Activated CD4-positive, alpha-beta T cell treated with anti-CD3 and anti-CD28 coated beads, Interleukin-2, amount 50 U/mL, for 1 hour (primary cell): ENCODE data around the gene TTLL11.

ENCODE experiments used
- DNase-seq: peaks from one replicate; pipeline ENCODE4 v3.0.0-alpha.2; 2020

The TTLL11 gene

DNA sequence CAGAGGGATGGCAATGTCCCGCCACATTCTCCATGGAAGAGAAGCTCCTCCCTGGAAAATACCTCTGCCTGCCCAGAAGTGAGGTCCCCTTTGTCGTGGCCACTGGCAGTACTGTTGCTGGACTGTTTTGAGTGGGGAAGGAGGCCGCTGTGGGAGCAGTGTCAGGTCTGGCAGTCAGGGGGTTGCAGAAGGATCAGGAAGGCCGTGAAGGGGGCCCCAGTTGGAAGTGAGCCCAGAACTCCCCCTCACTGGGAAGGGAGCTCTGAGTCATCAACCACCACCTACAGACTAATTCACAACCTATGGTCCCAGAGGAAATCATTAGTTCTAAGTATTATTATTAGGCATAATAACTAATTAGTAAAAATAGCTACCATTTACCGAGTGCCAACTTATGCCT is 200.4 kb downstream of the TTLL11 start:
- no peak for DNase-seq

DNA sequence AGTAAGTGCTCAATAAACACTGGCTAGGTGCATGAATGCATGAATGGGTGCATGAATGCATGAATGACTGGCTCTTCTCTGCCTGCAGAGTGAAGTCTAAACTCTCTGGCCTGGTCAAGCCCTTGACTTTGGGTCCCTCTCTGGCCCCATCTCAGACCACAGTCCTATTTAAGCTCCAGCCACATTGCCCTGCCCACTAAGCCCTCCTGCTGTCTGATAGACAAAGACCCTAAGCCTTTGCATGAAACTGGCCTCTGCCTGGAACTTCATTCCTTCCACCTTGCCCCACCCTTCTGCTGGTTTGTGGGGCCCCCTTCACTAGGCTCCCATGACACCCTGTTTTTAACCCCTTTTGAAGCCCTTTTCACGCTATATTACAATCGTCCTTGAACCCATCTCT is 202.4 kb downstream of the TTLL11 start:
- no peak for DNase-seq

- no peak for DNase-seq
Measured at GRCh38 chr9:121889990-121890563, 203.0 kb downstream of the TTLL11 start.

- no peak for DNase-seq
Measured at GRCh38 chr9:121888438-121888775, 204.7 kb downstream of the TTLL11 start.

GRCh38 chr9:121887553-121888437 is 205.3 kb downstream of the TTLL11 start:
- no peak for DNase-seq

- no peak for DNase-seq
Measured at GRCh38 chr9:121886759-121887485, 206.2 kb downstream of the TTLL11 start.

- DNase-seq: no peak
Measured at GRCh38 chr9:121885345-121885901, 207.7 kb downstream of the TTLL11 start.

GRCh38 chr9:121884057-121884541 is 209.0 kb downstream of the TTLL11 start:
- DNase-seq: no peak

DNA sequence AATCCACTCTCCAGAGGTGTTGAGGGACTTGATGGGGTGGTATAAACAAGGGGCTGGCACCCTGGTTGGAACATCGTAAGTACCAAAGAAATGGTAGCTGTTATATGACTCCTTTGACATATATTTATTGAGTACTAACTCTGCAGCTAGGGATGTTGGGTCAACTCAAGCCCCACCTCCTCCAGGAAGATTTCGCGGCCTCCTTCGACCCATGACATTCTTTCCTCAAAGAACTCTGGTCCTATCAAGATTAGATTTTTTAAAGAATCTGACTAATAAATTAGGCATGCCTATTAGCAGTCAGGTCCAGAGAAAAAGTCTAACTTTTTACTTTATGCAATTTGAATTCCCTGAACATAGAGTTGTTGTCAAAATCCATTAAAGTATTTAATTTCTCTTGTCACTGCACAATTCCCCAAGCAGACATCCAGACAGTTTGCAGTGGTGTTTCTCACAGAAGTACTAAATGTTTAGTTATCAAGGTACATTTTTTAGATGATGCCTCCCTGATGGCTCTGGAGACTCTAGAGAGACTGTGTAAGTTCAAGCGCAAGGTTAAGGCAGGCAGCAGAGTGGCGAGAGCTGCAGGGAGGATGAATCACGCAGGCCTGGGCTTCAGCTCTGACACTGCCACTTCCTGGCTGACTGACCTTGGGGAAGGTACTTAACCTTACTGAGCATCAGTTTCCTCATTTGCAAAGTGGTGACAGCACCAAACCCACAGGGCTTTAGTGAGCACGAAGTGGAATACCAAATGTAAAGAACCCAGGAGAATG is 209.6 kb downstream of the TTLL11 start:
- DNase-seq: no peak

GRCh38 chr9:121881920-121882500 is 211.1 kb downstream of the TTLL11 start:
- DNase-seq: no peak

- no peak for DNase-seq
Measured at GRCh38 chr9:121880343-121880898, 212.7 kb downstream of the TTLL11 start.

- no peak for DNase-seq
Measured at GRCh38 chr9:121878271-121878822, 214.8 kb downstream of the TTLL11 start.

GRCh38 chr9:121876658-121877271 is 216.3 kb downstream of the TTLL11 start:
- no peak for DNase-seq

GRCh38 chr9:121876255-121876654 is 216.9 kb downstream of the TTLL11 start:
- DNase-seq: no peak

GRCh38 chr9:121874524-121874923 is 218.6 kb downstream of the TTLL11 start:
- DNase-seq: no peak

DNA sequence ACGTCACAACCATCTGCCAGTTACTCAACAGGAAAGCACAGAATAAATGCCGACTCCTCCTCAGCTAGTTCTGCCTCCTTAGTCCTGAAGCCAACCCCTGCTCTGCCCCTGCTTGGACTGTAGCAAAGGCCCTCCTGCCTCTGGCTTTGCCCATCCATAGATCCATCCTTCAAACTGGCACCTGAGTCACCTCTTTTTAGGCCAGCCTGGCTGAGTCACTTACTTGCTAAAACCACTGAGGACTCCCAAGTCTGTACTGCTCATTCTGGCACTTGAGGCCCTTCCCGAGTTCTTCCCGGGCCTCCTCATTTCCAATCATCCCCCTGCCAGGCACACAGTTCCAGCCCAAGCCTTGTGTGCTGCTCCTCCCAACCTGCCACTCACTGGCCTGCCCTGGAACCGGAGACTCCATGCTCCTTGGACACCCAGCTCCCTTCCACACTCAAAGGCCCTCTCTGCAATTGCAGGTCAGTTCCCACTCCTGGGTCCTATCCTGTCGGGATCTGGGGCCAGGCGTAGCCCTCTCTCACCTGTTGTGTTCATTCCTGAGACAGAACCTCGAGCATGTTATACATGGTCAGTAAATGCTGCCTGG is 221.6 kb downstream of the TTLL11 start:
- no peak for DNase-seq

DNA sequence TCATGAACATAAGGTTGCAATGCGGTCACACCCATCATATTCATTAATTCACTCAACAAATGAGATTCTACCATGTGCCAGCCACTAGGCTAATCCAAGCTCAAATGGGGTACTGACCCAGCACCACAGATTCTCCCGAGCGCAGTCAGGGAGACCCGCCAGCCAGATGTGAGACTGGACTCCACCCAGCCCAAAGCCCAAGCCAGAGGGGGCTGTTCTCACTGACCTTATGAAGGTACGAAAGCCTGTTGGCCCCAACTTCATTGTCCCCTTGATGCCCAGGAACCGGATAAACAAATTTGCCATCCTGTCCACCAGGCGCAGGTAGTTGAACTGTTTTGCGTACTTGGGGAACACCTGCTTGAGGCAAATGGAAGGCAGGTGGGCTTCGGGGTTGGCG is 222.8 kb downstream of the TTLL11 start:
- DNase-seq: no peak

GRCh38 chr9:121868626-121869025 is 224.5 kb downstream of the TTLL11 start:
- DNase-seq: no peak

DNA sequence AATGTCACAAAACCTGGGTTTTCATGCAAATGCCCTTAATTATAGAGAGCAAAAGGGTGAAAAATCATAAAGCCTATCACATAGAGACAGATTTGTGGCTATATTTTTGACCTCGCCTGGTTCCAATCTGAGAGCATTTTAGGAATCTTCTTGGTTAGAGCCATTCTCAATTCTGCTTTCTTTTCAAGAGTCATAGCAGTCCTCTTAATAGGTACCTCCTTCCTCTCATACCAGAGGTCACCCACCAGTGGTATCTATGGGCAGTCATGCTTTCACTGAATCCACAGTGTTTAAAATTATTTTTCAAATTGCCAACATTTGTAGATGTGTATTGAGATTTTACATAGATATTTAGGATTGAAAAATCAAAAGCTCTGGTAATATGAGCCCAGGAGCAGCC is 226.2 kb downstream of the TTLL11 start:
- no peak for DNase-seq

GRCh38 chr9:121865884-121866283 is 227.2 kb downstream of the TTLL11 start:
- DNase-seq: no peak

DNA sequence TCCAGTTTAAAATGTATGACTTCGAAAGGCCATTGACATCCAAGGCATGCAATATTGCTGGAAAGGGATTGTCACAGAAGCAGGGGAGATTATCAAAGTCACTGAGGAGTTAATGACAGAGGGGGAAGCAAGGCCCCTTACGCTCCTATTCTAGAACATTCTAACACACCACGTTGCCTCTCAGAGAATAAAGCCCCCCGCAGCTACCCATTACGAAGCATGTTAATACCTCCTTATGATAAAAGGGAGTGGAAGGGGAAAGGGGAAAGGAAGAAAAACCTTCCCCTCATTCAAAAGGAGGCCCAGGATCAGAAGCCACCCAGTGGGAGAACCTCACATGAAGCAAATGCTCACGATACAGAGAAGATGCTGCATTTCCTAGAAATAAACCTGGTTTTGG is 228.0 kb downstream of the TTLL11 start:
- DNase-seq: no peak
